NCI-H187 treated with DMSO at 0.1 percent for 48 hours (cell line): ENCODE results near the gene RPUSD3.

Experiments used
- DNase-seq: peaks from one replicate; lab custom pipeline; 2025; lab: John Stamatoyannopoulos, UW

Gene RPUSD3

GRCh38 chr3:9804996-9805395, 38.8 kb downstream of the RPUSD3 start:
- no peak for DNase-seq

DNA sequence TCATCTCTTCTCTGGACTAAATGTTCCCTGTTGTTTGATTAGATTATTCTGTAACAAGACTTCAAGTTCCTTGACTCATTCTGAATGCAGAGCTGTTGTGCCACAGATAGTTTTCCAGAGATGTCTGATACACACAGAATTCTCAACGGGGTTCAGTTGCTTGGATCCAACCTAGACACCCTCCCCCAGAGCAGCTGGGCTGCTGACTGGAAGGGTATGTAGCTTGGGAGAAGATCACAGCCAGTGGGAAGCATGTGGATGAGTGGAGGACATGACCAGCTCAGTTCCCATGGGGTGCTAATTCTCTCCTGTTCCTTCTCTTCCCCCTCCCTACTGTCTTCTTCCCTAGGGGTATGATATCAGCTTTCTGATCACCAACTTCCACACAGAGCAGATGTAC, 40.3 kb downstream of the RPUSD3 start:
- DNase-seq, result no peak

DNA sequence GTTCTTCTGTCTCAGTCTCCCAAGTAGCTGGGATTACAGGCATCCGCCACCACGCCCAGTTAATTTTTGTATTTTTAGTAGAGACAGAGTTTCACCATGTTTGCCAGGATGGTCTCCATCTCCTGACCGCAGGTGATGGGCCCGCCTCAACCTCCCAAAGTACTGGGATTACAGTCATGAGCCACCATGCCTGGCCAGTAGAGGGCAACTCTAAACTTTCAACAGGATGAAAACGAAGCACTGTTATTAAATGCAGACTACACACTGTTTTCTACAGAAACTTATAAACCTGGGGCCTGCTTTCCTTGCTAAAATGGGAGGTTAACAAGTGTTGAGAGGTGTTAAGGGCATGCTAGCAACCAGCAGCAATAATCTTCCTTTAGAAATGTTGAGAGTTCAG, 43.3 kb downstream of the RPUSD3 start:
- no peak for DNase-seq

GRCh38 chr3:9797196-9797945, 46.4 kb downstream of the RPUSD3 start:
- DNase-seq, result no peak

DNA sequence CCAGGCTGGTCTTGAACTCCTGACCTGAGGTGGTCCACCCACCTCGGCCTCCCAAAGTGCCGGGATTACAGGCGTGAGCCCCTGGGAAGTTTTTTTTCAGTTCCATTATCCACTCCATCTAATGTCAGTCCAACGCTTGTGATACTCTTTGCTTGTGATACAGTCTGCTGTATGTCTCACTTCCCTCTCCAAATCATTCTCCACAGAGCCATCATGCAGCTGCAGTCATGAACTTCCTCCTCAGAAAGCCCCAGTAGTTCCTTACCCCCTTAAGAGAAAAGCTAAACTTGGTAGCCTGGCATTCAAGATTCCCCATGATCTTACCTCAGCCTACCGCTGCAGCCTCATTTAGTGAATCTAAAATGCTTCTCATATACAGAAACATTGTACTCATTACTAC, 48.6 kb downstream of the RPUSD3 start:
- DNase-seq, result no peak

DNA sequence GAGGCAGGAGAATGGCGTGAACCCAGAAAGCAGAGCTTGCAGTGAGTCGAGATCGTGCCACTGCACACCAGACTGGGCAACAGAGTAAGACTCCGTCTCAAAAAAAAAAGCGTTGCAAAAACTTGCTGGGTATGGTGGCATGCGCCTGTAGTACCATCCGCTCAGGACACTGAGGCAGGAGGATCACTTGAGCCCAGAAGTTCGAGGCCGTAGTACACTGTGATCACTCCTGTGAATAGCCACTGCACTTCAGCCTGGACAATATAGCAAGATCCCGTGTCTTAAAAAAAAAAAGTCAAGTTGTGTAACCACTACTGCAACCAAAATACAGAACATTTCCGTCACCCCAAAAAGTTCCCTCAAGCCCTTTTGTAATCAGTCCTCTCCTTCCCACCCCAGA, 49.4 kb downstream of the RPUSD3 start:
- DNase-seq, result no peak

DNA sequence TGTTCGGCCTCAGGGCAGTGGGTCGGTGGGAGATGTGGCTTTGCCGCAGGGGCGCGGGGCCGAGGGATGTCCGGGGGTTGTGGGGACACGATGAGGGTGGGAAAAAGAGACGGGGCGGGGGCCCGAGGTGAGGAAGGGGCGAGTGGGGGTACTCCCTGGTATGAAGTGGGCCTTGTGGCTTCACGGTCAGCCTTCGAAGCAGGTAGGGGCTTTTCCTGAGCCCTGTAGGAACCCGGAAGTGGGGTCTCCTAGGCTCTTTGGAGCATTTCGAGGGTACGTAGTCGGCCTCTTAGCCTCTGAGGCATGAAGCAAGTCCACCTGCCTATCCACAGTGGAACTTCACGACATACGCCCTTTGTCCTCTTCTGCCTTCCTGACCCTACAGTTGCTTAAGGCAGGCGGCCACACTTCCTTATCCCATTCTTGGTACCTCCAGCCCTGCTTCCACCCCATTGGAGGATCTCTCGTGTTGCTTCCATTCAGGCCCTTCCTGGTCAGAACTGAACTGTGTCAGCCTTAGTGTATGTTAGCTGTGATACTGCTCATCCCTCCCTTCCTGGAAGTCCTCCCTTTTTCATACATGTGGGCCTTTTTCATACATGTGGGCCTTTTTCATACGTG, 50.5 kb downstream of the RPUSD3 start:
- no peak for DNase-seq

DNA sequence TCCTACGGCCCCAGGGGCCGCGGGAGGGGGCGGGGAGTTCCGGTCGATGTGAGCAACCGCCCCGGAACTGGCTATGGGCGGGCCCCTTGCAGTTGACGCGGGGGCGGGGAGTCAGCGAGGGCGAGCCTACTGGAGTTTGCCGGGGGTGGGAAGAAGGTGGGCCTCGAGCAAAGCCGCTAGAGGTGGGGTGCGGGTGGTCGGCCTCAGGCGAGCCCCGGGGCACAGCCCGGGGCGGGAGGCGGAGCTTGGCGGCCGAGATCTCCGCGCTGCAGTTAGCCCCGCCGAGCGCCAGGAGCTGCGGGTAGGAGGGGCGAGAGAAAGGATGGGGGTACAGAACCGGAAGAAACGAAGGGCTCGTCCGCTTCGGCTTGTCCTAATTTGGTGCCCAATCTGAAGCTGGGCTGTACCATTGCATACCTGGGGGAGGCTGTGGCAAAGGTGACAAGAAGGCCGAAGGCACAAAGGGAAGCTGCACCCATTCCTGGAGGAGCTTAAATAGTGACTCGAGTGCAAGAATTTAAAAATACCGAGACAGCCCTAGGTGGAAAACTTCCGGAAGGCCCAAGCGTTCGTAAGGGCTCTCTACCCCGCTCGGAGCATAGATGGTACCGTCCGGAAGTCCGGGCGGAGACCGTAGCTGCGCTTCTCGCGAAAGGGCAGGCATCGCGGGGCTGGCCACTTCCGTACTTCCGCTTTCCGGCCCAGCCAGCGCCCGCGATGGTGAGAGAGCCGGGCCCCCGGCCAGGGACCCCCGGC, 51.2 kb downstream of the RPUSD3 start, which contains the start of the genes ARPC4 and TADA3:
Gene ARPC4 (plus strand): TSS at position 678 of the 756 bp plus-strand sequence. CDS start 40 bp downstream, at position 718.
Gene TADA3 (minus strand): TSS at position 69 of the 756 bp plus-strand sequence. CDS start 1,007 bp downstream, outside the sequence.
- peak; percentile 66 for DNase-seq

DNA sequence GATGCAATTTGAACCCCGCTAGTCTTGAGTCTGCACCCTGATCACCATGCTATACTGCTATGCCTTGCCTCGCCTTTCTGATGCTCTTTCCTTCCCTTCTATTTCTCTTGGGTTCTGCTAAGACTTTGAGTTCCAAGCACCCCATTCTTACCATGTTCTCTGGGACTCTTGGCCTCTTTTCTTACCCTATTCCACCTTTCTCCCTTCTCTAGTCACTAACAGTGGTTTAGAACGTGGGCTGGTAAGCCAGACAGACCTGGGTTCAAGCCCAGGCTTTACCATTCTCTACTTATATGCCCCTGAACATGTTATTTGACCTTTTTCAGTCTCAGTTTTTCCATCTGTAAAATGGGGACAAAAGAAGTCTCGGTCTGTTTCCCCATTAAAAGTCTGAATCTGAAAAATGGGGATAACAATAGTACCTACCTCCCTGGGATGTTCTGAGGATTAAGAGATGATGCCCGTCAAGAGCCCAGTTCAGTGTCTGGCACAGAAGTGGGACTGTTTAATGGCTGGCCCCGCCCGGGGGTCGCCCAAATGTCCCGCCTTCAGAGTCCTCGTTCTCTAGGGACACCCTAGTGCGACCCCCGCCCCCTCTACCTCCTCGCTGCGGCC, 51.9 kb downstream of the RPUSD3 start:
- no peak for DNase-seq

DNA sequence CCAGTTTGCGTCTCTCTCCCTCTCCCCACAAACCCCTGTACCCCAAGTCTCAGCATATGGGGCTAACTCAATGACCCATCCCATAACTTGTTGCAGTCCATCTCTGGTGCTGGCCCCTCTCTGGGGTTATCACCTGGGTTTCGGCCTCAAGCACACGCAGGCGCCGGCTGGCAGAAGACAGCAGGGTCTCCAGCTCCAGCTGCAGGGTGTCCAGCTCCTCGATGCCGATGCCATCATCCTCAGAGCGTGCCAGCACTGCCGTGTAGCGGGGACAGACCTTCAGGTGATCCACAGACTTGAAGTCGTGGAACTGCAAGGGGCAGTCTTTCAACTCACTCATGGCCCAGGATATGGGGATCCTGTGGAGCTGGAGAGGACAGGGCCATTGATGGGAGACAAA, 52.7 kb downstream of the RPUSD3 start:
- DNase-seq, result no peak
